IPS-20b (cell line): Measurements from ENCODE around the gene NTRK2.

Experiments
- H3K27ac ChIP-seq: one replicate; pipeline ENCODE4 v1.5.1; 2013; ENCODE audit warnings: low read length
- H3K27me3 ChIP-seq: 2 replicates; pipeline ENCODE4 v1.6.1; 2013; ENCODE audit warnings: mild to moderate bottlenecking, low read length, inconsistent platforms; ENCODE audit not compliant: insufficient read depth
- H3K36me3 ChIP-seq: 2 replicates; pipeline ENCODE4 v1.6.1; 2013; ENCODE audit warnings: low read depth, mild to moderate bottlenecking, inconsistent platforms, low read length, moderate library complexity; ENCODE audit not compliant: insufficient read depth
- H3K4me1 ChIP-seq: 2 replicates; pipeline ENCODE4 v1.6.1; 2013; ENCODE audit warnings: mild to moderate bottlenecking, control low read depth, inconsistent platforms, low read length, moderate library complexity; ENCODE audit not compliant: insufficient read depth
- H3K4me3 ChIP-seq: 2 replicates; pipeline ENCODE4 v1.5.1; 2013; ENCODE audit warnings: mild to moderate bottlenecking, low read length, inconsistent platforms
- H3K9ac ChIP-seq: 2 replicates; pipeline ENCODE4 v1.6.1; 2013; ENCODE audit warnings: low read depth, mild to moderate bottlenecking, inconsistent platforms, low read length, moderate library complexity
- H3K9me3 ChIP-seq: 2 replicates; pipeline ENCODE4 v1.6.1; 2013; ENCODE audit warnings: mild to moderate bottlenecking, low read depth, low read length, inconsistent platforms; ENCODE audit not compliant: insufficient read depth

NTRK2 gene

GRCh38 chr9:84759300-84759750, 89.8 kb downstream of the NTRK2 start:
- no peaks in the 10 kb centered on the region for H3K36me3 ChIP-seq
- no peak overlapping the region for H3K9ac ChIP-seq
- no peaks in the 10 kb centered on the region for H3K27me3 ChIP-seq
- H3K9me3 ChIP-seq = no peaks in the 10 kb centered on the region
- no peaks in the 10 kb centered on the region for H3K4me1 ChIP-seq
- no peak overlapping the region for H3K27ac ChIP-seq
- no peak overlapping the region for H3K4me3 ChIP-seq

DNA sequence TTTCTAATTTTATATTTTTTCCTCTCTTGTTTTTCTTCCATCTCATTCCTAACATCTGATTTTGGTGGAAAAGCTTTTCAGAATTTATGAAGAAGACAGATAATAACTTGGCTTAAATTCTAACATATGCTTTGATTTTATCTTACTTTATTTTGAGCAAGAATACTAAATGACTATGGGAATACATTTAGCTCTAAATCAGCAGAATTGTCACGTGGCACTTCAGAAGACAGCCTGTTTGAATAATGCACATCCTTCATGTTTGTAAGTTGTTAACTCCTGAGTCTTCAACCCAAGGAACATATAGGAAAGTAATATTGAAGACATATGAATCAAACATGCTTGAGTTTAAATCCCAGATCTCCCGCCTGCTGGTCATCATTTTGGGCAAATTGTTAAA, 90.3 kb downstream of the NTRK2 start:
- H3K27ac ChIP-seq = no peak overlapping the region
- no peak overlapping the region for H3K4me3 ChIP-seq
- no peaks in the 10 kb centered on the region for H3K4me1 ChIP-seq
- no peaks in the 10 kb centered on the region for H3K9me3 ChIP-seq
- no peak overlapping the region for H3K9ac ChIP-seq
- H3K36me3 ChIP-seq = no peaks in the 10 kb centered on the region
- H3K27me3 ChIP-seq = no peaks in the 10 kb centered on the region

GRCh38 chr9:84761137-84761808, 91.7 kb downstream of the NTRK2 start:
- Histone ChIP-seq H3K27ac (no peak overlapping the region), H3K9ac (no peak overlapping the region), H3K4me1 (no peaks in the 10 kb centered on the region), H3K27me3 (no peaks in the 10 kb centered on the region), H3K36me3 (no peaks in the 10 kb centered on the region), H3K4me3 (no peak overlapping the region), H3K9me3 (no peaks in the 10 kb centered on the region)

DNA sequence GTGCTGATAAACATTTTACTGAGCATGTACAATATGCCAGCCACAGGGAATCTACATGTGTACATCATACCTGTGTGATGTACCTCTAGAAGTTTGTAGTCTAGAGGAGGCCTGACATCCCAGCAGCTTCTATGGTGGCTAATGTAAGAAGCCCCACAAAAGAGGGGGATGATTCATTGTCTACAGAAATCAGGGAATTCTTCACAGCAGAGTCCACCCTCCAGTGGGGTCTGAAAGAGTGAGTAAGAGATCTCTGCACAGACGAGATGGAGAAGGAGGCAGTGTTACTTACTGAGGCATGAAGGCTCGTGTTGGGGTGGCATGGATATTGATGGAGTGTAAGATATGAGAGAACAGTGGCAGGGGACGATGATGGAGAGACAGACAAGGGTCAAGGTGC, 103.0 kb downstream of the NTRK2 start:
- no peaks in the 10 kb centered on the region for H3K27me3 ChIP-seq

DNA sequence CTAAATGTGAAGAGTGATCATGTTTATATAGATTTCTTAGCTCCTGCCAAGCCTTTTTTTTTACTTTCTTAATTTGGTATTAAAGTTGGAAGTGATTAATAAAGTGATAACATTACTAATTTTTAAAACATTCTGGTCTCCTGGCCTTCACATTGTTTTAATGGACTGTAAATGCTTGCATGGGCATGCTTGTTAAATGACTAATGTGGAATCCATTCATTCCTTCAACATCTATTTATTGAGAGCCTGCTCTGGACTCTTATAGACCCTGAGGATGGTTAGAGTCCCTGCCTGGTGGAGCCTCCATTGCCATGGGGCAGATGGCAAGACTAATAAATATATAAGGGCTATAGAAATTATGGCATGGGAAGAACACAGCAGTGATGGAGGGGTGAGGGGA, 103.5 kb downstream of the NTRK2 start:
- Histone ChIP-seq H3K36me3 (no peaks in the 10 kb centered on the region), H3K27ac (no peak overlapping the region)

More for the DNA sequence above, 103.0 kb downstream of the NTRK2 start:
- Histone ChIP-seq H3K27ac (no peak overlapping the region), H3K36me3 (no peaks in the 10 kb centered on the region), H3K4me1 (no peaks in the 10 kb centered on the region), H3K9me3 (no peaks in the 10 kb centered on the region), H3K4me3 (no peak overlapping the region), H3K9ac (no peak overlapping the region)

DNA sequence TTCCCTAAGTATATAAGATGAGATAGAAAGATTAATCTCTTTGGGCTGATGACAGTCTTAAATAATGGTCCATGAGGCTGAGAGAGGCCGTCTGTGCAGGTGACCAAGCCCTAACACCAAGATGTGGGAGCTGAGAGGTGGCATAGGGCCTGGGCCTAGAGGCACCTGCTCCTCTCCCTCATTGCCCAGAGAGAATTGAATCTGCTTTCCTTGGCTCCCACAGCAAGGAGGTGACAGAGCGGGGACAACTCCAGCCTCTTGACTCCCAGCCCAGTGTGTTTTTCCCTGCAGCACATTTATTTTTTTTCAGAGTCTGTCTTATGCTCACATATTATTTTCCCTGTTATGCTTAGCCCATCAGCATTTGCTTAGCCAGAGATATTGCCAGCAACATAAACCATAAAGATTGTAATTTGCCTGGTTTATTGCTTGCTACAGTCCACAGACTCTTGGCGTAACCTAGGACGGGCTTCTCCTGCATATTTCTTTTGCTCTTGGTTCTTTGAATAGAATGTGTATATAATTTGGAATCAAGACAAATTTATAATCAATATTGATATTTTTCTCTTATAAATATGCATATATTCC, 105.6 kb downstream of the NTRK2 start:
- Histone ChIP-seq H3K36me3 (no peaks in the 10 kb centered on the region), H3K4me3 (no peak overlapping the region), H3K4me1 (no peaks in the 10 kb centered on the region), H3K9ac (no peak overlapping the region), H3K27me3 (no peaks in the 10 kb centered on the region), H3K27ac (no peak overlapping the region), H3K9me3 (no peaks in the 10 kb centered on the region)

More for the DNA sequence above, 103.5 kb downstream of the NTRK2 start:
- Histone ChIP-seq H3K9me3 (no peaks in the 10 kb centered on the region), H3K9ac (no peak overlapping the region), H3K4me3 (no peak overlapping the region), H3K4me1 (no peaks in the 10 kb centered on the region), H3K27me3 (no peaks in the 10 kb centered on the region)

- Histone ChIP-seq H3K36me3 (no peaks in the 10 kb centered on the region), H3K4me3 (no peak overlapping the region), H3K27ac (no peak overlapping the region), H3K9ac (no peak overlapping the region), H3K9me3 (no peaks in the 10 kb centered on the region), H3K27me3 (no peaks in the 10 kb centered on the region), H3K4me1 (no peaks in the 10 kb centered on the region)
Observed at GRCh38 chr9:84778570-84778969, 109.0 kb downstream of the NTRK2 start.

GRCh38 chr9:84779883-84780282, 110.4 kb downstream of the NTRK2 start:
- Histone ChIP-seq H3K4me3 (no peak overlapping the region), H3K27ac (no peak overlapping the region), H3K36me3 (no peaks in the 10 kb centered on the region), H3K9ac (no peak overlapping the region), H3K4me1 (no peaks in the 10 kb centered on the region), H3K27me3 (no peaks in the 10 kb centered on the region), H3K9me3 (no peaks in the 10 kb centered on the region)

DNA sequence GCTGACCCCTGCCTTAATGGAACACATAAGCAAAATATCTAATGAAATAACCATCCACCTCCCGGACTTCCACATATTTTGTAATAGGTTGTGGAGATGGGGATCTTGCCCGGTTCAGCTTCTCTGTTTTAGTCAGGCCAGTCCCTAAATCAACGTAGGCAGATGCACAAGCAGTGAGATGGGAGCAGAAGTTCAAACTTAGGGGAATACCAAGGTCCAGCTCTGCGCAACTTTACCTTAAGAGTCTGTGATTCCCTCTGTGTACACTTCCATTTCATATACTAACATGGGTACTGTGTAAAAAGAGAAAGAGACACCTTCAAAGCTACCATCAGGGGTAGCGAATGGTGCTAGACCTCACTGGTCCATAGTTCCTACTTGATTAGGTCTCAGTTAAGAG, 110.9 kb downstream of the NTRK2 start:
- Histone ChIP-seq H3K36me3 (no peaks in the 10 kb centered on the region), H3K27me3 (no peaks in the 10 kb centered on the region), H3K9ac (no peak overlapping the region), H3K27ac (no peak overlapping the region), H3K4me3 (no peak overlapping the region), H3K4me1 (no peaks in the 10 kb centered on the region), H3K9me3 (no peaks in the 10 kb centered on the region)

- Histone ChIP-seq H3K4me3 (no peak overlapping the region), H3K4me1 (no peaks in the 10 kb centered on the region), H3K27me3 (no peaks in the 10 kb centered on the region), H3K9ac (no peak overlapping the region), H3K9me3 (no peaks in the 10 kb centered on the region), H3K36me3 (no peaks in the 10 kb centered on the region), H3K27ac (no peak overlapping the region)
Observed at GRCh38 chr9:84781458-84781857, 111.9 kb downstream of the NTRK2 start.

- Histone ChIP-seq H3K4me1 (no peaks in the 10 kb centered on the region), H3K9ac (no peak overlapping the region), H3K27me3 (no peaks in the 10 kb centered on the region), H3K9me3 (no peaks in the 10 kb centered on the region), H3K36me3 (no peaks in the 10 kb centered on the region), H3K27ac (no peak overlapping the region), H3K4me3 (no peak overlapping the region)
Observed at GRCh38 chr9:84781931-84782866, 112.7 kb downstream of the NTRK2 start.
